GM19438 (cell line): ENCODE data around the gene NLRP12.
A peak's percentile ranks its signal among the peaks of the same experiment; 100 is the strongest.
"Not testable (repeated sequence)": the region's sequence is repeated elsewhere in the genome, so short reads cannot be mapped to it uniquely, and the experiment has no call there.

Experiments
- ATAC-seq: cut with Tn5 transposase; IDR thresholded peaks from one replicate; pipeline ENCODE4 v1.9.1; 2021; ENCODE audit warnings: low read depth; ENCODE audit not compliant: unreplicated experiment

Gene NLRP12

DNA sequence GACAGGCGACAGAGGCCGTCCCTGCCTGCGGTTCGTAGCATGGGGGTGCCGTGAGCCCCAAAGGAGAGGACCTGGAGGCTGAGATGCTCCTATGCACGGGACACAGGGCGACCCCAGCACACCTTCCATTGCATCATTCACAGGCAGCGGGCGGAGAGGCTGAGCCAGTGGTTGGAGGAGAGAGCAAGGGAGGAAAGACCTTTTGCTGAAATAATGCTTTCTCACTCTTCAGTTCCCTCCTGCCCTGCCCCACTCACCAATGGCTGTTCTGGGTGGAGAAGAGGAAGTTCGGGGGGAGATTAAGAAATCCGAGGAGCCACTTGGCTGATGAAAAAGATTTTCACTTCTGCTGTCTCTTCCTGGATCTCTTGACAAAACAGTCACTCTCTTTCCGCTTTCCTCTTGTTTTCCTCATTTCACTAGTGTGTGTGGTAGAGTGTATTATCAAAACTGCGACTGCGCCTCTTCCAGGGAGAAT lies at the start of gene NLRP12:
NLRP12 (minus strand) TSS at position 181 of the 478 bp plus-strand sequence; CDS start at position 41, 140 bp downstream.
- ATAC-seq, result no peak

DNA sequence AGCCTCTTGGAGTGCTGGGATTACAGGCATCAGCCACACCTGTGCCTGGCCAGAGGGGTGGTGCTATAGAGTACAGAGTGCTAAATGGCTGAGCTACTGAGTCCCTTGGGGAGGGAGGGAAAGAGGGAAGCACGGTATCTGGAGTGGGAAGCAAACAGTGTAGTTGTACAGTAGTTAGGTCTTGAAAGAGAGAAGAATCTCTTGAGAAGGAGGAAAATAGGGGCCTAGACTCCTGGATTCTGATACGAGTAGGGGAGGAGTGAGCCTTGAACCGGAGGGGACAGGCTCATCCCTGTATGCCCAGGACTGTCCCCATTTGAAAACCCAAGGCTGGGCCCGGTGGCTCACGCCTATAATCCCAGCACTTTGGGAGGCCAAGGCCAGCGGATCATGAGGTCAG lies 48.6 kb upstream of the NLRP12 start:
- no peak for ATAC-seq

DNA sequence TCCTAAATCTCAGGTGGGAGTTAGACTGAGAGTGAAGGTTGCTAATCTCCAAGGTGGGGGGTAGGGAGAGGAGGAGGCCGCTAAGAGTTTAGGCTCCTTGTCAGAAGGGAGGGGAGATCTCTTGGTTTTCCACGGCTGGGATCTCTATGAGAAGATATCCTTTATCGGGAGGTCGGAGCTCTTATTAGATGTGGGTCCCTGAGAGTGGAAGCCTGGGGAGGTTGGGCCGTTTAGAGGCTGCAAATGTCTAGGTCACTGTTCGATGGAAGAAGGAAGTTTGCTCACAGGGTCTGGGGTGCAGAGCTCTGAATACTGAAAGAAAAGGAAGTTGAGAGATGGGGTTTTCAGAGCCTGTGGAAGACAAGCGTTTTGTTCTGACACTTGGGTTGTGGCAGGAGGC lies 47.3 kb upstream of the NLRP12 start:
- ATAC-seq, result no peak

DNA sequence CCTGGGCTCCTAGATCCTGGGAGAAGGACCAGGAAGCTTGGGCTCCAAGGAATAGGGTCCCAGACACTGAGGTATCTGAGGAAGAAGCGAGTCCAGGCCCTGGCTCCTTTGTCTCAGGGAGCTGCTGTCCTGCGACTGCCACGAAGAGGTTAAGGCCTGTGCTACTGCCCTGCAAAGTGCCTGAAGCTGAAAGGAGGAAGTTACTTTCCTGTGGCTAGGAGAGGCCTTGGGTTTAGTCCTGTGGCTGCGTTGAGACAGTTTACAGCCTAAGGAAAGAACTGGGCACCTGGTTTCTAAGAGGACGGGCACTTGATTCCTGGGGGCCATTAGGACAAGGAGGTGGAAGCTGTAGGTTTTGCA lies 46.4 kb upstream of the NLRP12 start:
- ATAC-seq, result no peak

DNA sequence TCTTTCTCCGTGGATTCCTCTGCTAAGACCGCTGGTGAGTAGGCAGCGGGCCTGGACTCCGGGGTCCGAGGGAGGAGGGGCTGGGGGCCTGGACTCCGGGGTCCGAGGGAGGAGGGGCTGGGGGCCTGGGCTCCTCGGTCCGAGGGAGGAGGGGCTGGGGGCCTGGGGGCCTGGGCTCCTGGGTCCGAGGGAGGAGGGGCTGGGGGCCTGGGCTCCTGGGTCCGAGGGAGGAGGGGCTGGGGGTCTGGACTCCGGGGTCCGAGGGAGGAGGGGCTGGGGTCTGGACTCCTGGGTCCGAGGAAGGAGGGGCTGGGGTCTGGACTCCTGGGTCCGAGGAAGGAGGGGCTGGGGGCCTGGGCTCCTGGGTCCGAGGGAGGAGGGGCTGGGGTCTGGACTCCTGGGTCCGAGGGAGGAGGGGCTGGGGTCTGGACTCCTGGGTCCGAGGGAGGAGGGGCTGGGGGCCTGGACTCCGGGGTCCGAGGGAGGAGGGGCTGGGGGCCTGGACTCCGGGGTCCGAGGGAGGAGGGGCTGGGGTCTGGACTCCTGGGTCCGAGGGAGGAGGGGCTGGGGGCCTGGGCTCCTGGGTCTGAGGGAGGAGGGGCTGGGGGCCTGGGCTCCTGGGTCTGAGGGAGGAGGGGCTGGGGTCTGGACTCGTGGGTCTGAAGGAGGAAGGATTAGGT lies 45.8 kb upstream of the NLRP12 start:
- ATAC-seq, result not testable (repeated sequence)

DNA sequence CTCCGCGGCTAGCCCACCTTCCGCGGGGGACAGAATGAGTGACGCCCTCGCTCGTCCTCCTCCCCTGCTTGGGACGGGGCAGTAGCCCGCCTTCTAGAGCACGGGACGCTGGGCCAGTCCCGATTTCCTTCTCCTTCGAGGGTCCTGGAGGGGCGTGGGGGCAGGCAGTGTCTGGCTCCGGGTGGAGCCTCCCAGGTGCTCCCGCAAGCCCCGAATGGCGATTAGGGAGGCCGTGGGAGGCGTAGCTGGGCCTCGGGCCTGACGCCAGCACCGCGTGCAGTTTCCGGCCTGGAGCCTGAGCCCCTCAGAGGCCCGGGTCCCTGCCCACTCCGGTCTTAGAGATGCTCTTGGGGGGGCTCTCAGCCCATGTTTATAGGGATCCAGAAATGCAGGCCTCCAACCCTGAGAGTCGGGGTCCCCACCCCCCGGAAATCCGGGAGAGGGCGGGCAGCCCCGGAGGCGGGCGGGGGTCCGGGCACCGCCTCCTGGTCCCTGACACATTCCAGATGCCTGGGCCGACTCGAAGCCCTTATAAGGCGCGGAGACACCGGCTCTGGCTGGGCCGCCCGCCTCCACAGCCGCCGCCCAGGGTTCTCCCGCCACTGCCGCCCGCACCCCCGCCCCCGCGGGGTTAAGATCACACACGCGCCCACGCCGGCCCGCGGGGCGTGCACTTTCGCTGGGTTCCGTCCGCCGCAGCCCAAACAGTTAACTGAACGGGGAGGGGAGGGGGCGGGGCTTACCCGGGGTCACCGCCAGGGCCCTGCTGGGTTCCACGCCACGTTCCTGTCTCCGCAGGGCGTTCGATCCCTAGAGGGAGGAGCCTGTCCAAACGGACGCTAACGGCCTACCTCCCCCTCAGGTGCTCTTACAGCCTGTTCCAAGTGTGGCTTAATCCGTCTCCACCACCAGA lies 45.0 kb upstream of the NLRP12 start:
- no peak for ATAC-seq

- ATAC-seq, result no peak
These were observed 44.2 kb upstream of the NLRP12 start for GRCh38 chr19:53868091-53868891.

DNA sequence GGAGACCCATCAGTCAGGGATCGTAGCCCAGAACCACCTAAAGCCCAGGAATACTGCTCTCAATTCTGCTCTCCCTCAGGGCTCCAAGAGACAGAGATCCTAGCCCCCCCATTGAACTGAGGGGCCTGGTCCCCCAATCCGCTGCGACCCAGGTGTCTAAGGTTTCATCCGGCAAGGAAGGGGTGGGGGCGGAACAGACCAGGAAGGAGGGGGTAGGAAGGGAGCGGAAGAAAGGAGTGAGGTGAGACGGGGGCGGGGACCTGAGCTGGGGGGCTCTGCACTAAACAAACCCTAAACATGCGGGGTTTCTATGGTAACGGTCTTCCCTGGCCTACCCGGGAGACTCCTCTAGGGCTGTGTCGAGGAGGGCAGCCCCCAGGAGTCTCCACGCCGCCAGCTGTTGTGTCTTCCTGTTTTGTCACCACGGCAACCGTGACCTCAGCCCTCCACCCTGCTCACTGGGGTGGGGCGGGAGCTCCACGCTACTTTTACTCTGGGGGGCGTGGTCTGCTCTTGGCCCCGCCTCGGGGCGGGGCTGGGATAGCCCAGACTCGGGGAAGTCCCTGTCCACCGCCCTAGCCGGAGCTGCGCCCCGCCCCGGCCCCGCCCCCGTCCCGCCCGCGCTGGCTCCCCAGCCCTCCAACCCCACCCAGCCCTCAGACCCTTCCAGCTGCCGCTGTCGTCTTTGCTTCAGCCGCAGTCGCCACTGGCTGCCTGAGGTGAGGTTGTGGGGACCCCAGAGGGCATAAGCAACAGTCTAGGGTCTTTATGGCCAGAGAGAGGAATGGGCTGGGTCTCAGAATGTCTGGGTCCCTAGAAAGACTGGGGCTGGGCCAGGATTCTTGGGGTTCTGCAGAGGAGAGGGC lies 43.3 kb upstream of the NLRP12 start, which contains the start of gene MYADM:
MYADM (plus strand) TSS at position 659 of the 866 bp plus-strand sequence. CDS start 5,647 bp downstream, outside the sequence.
- peak; percentile 66 for ATAC-seq

DNA sequence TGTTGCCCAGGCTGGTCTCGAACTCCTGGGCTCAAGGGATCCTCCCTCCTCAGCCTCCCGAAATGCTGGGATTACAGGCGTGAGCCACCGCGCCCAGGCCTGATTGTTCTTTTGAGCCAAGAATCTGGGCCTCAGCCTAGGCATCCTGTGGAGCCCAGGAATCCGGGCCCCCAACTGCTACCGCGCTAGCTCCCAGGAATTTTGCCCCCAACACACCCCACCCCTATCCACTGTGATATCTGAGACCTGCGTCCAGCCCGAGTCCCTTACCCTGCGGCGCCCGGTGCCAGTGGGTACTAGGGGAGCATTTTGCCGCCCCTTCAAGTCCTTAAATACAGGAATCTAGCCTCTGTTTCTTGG lies 42.7 kb upstream of the NLRP12 start:
- no peak for ATAC-seq

DNA sequence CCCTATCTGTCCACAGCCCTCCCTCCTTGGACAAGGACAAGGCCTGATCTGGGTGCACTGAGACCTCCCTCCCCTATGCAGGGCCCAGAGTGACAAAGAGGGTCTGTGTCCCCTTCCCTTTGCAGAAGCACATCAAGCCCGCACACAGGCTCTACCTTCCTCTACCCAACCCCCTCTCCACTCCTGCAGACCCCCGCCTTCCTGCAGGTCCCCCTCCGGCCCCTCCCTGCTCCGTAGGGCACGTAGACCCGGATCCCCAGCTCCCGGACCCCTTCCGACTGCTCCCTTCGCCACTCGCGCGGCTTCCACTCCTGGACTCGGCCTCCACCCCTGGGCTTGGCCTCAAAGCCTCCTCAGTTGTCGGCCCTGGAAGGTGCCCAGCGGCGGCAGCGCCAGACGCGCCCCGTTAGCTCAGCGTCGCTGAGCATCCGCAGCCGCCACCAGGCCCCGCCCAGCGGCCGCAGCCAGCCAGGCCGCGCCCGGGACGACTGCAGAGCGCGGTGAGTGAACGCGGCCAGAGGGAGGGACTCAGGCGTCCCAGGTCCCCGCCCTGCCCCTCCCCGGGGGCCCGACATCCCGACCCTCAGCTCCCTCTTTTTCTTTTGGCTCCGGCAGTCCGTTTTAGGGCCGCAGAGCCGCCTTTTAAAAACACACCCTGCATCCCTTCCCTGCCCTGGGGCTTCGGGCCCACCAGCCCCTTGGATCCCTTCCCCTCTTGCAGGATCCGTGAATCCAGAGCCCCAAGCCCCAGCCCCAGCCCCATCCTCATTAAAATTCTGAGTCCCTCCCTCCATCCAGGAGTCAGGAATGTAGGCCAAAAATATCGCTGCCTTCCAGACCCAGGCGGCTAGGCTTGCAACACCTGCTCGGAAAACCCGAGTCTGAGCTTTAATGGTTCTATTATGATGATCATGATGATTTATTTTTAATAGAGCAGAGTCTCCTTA lies 42.1 kb upstream of the NLRP12 start:
- ATAC-seq, result no peak

DNA sequence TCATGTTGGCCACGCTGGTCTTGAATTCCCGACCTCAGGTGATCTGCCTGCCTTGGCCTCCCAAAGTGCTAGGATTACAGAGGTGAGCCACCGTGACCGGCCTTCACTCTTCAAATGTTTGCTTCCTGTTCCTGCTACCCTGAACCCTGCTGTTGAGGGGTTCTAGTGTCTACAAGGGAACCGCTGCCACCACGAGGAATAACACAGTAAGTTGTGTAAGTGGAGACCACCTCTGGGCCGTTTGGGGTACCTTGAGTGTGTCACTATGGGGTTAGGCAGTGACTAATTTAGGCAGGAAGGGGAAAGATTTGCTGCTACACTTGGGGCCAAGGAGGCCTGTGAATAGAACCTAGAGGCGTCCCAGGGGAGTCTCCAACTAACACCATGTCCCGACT lies 41.4 kb upstream of the NLRP12 start:
- no peak for ATAC-seq

GRCh38 chr19:53864308-53864836 lies 40.3 kb upstream of the NLRP12 start:
- ATAC-seq, result no peak

GRCh38 chr19:53853707-53854106 lies 29.6 kb upstream of the NLRP12 start:
- ATAC-seq, result no peak

GRCh38 chr19:53849237-53849676 lies 25.1 kb upstream of the NLRP12 start:
- no peak for ATAC-seq

GRCh38 chr19:53847555-53847954 lies 23.4 kb upstream of the NLRP12 start:
- no peak for ATAC-seq

GRCh38 chr19:53844849-53845246 lies 20.7 kb upstream of the NLRP12 start:
- ATAC-seq, result no peak

DNA sequence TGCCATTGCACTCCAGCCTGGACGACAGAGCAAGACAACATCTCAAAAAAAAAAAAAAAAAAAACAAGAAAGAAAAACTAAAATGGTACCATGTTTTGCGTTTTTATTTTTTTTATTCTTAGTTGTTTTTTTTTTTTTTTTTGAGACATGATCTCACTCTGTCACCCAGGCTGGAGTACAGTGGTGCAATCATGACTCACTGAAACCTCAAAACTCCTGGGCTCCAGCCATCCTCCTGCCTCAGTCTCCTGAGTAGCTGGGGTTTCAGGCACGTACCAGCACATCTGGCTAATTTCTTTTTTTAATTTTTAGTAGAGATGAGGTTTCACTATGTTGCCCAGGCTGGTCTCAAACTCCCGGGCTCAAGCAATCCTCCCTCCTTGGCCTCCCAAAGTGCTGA lies 16.8 kb upstream of the NLRP12 start:
- not testable (repeated sequence) for ATAC-seq

DNA sequence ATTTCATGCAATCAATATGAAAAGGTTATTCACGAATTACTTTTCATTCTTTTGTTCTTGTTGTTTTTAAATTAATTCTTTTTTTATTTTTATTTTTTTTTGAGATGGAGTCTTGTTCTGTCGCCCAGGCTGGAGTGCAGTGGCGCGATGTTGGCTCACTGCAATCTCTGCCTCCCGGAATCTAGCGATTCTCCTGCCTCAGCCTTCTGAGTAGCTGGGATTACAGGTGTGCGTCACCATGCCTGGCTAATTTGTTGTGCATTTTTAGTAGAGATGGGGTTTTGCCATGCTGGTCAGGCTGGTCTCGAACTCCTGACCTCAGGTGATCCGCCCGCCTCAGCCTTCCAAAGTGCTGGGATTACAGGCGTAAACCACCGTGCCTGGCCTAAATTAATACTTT lies 16.1 kb upstream of the NLRP12 start:
- ATAC-seq, result not testable (repeated sequence)
